Measurements from ENCODE around the gene FCRLB. TPM values are rescaled to one million over a fixed set of nuclear protein-coding genes. Genes with fewer than 3 reads are reported as not detected.
"Not testable (repeated sequence)": the region's sequence is repeated elsewhere in the genome, so short reads cannot be mapped to it uniquely, and the experiment has no call there.

Gene FCRLB
- total RNA-seq, 1 donor from 2014 or later = 0.21 TPM

- DNase-seq (ENCODE audit: low read depth) = peak; percentile 68
Measured at GRCh38 chr1:161738627-161739287, 17.4 kb downstream of the FCRLB start.

- no peak for DNase-seq (ENCODE audit: low read depth)
Measured at GRCh38 chr1:161739865-161740566, 18.7 kb downstream of the FCRLB start.

GRCh38 chr1:161740921-161741320 lies 19.6 kb downstream of the FCRLB start:
- DNase-seq (ENCODE audit: low read depth) = no peak

- DNase-seq (ENCODE audit: low read depth) = no peak
Measured at GRCh38 chr1:161743231-161743630, 21.9 kb downstream of the FCRLB start.

- no peak for DNase-seq (ENCODE audit: low read depth)
Measured at GRCh38 chr1:161747801-161748200, 26.5 kb downstream of the FCRLB start.

- DNase-seq (ENCODE audit: low read depth) = peak; percentile 96
Measured at GRCh38 chr1:161749509-161750407, 28.4 kb downstream of the FCRLB start, which contains the start of gene DUSP12. DUSP12 (plus strand) TSS chr1:161749786; CDS start chr1:161749802, 16 bp downstream.

- DNase-seq (ENCODE audit: low read depth) = no peak
Measured at GRCh38 chr1:161763522-161764098, 42.3 kb downstream of the FCRLB start.

- DNase-seq (ENCODE audit: low read depth) = peak; percentile 94
Measured at GRCh38 chr1:161766102-161766981, 45.0 kb downstream of the FCRLB start, which contains the start of gene ATF6. ATF6 (plus strand) TSS chr1:161766320; CDS start chr1:161766361, 41 bp downstream.

- no peak for DNase-seq (ENCODE audit: low read depth)
Measured at GRCh38 chr1:161768461-161768860, 47.1 kb downstream of the FCRLB start.

- DNase-seq (ENCODE audit: low read depth) = no peak
Measured at GRCh38 chr1:161768986-161769672, 47.8 kb downstream of the FCRLB start.

GRCh38 chr1:161769673-161770045 lies 48.3 kb downstream of the FCRLB start:
- DNase-seq (ENCODE audit: low read depth) = not testable (repeated sequence)

GRCh38 chr1:161770250-161770649 lies 48.9 kb downstream of the FCRLB start:
- no peak for DNase-seq (ENCODE audit: low read depth)

GRCh38 chr1:161771161-161771560 lies 49.8 kb downstream of the FCRLB start:
- no peak for DNase-seq (ENCODE audit: low read depth)

- DNase-seq (ENCODE audit: low read depth) = no peak
Measured at GRCh38 chr1:161771973-161772372, 50.6 kb downstream of the FCRLB start.

- no peak for DNase-seq (ENCODE audit: low read depth)
Measured at GRCh38 chr1:161772397-161772796, 51.1 kb downstream of the FCRLB start.

GRCh38 chr1:161773791-161774190 lies 52.4 kb downstream of the FCRLB start:
- no peak for DNase-seq (ENCODE audit: low read depth)

- DNase-seq (ENCODE audit: low read depth) = no peak
Measured at GRCh38 chr1:161777261-161777660, 55.9 kb downstream of the FCRLB start.

All from myocyte (in vitro differentiated cells).